HepG2 (cell line): ENCODE data around the gene KPNA3. TPM values are rescaled to one million over a fixed set of nuclear protein-coding genes. Genes with fewer than 3 reads are reported as not detected.
A peak's percentile ranks its signal among the peaks of the same experiment; 100 is the strongest.

Source experiments
- ARNTL ChIP-seq: sonication (generic); formaldehyde crosslinking; IDR thresholded peaks from 2 replicates; pipeline ENCODE4 v1.4.0; 2020; ENCODE audit warnings: mild to moderate bottlenecking, missing genetic modification reagents
- ERF ChIP-seq: IDR thresholded peaks from 2 replicates; pipeline ENCODE4 v1.6.1; 2018; ENCODE audit warnings: missing biosample characterization, missing genetic modification reagents
- HHEX ChIP-seq: IDR thresholded peaks from 2 replicates; pipeline ENCODE4 v1.6.1; 2016; ENCODE audit warnings: control low read depth
- HINFP ChIP-seq: sonication (generic); formaldehyde crosslinking; IDR thresholded peaks from 2 replicates; pipeline ENCODE4 v1.4.0; 2020; ENCODE audit warnings: low read depth, mild to moderate bottlenecking, missing genetic modification reagents
- HNF1B ChIP-seq: sonication (generic); formaldehyde crosslinking; IDR thresholded peaks from 2 replicates; pipeline ENCODE4 v1.5.1; 2020; ENCODE audit warnings: mild to moderate bottlenecking, moderate library complexity, missing genetic modification reagents
- KDM1A ChIP-seq: IDR thresholded peaks from 2 replicates; pipeline ENCODE4 v1.6.1; 2016; ENCODE audit warnings: missing compliant biosample characterization
- MBNL3 ChIP-seq: fragments of 250-450 bp; sonication (Bioruptor Pico); conservative IDR thresholded peaks from 2 replicates; pipeline ENCODE4 v1.8.0; 2022; ENCODE audit warnings: mild to moderate bottlenecking, inconsistent platforms
- NFRKB ChIP-seq: fragments of 450-650 bp; IDR thresholded peaks from 2 replicates; pipeline ENCODE4 v1.6.1; 2017
- NPAS2 ChIP-seq: sonication (generic); formaldehyde crosslinking; IDR thresholded peaks from 2 replicates; pipeline ENCODE4 v1.8.0; 2022; ENCODE audit warnings: mild to moderate bottlenecking, missing genetic modification reagents, borderline replicate concordance
- NR3C1 ChIP-seq: sonication (generic); formaldehyde crosslinking; IDR thresholded peaks from 2 replicates; pipeline ENCODE4 v1.4.0; 2020; ENCODE audit warnings: missing genetic modification reagents
- POGZ ChIP-seq: sonication (generic); formaldehyde crosslinking; IDR thresholded peaks from 2 replicates; pipeline ENCODE4 v1.4.0; 2020; ENCODE audit warnings: mild to moderate bottlenecking, missing genetic modification reagents
- SMARCE1 ChIP-seq: fragments of 450-650 bp; IDR thresholded peaks from 2 replicates; pipeline ENCODE4 v1.6.1; 2017; ENCODE audit warnings: borderline replicate concordance
- SRF ChIP-seq: IDR thresholded peaks from 2 replicates; pipeline ENCODE4 v1.6.1; 2011; ENCODE audit warnings: mild to moderate bottlenecking, low read depth, low read length, moderate library complexity
- THAP11 ChIP-seq: IDR thresholded peaks from 2 replicates; pipeline ENCODE4 v1.6.1; 2016; ENCODE audit warnings: missing biosample characterization, missing genetic modification reagents
- ZBTB10 ChIP-seq: sonication (generic); formaldehyde crosslinking; IDR thresholded peaks from 2 replicates; pipeline ENCODE4 v1.4.0; 2020; ENCODE audit warnings: missing genetic modification reagents, borderline replicate concordance
- ZBTB38 ChIP-seq: sonication (generic); formaldehyde crosslinking; IDR thresholded peaks from 2 replicates; pipeline ENCODE4 v1.5.1; 2020; ENCODE audit warnings: mild to moderate bottlenecking, missing genetic modification reagents
- ZNF10 ChIP-seq: sonication (generic); formaldehyde crosslinking; IDR thresholded peaks from 2 replicates; pipeline ENCODE4 v1.4.0; 2020; ENCODE audit warnings: mild to moderate bottlenecking, low read depth, missing genetic modification reagents, borderline replicate concordance
- ZNF224 ChIP-seq: sonication (generic); formaldehyde crosslinking; IDR thresholded peaks from 2 replicates; pipeline ENCODE4 v1.5.0; 2020; ENCODE audit warnings: mild to moderate bottlenecking, missing genetic modification reagents
- ZNF253 ChIP-seq: sonication (generic); formaldehyde crosslinking; IDR thresholded peaks from 2 replicates; pipeline ENCODE4 v1.8.0; 2022; ENCODE audit warnings: mild to moderate bottlenecking, missing genetic modification reagents, borderline replicate concordance
- ZNF264 ChIP-seq: sonication (generic); formaldehyde crosslinking; IDR thresholded peaks from 2 replicates; pipeline ENCODE4 v1.4.0; 2020; ENCODE audit warnings: missing genetic modification reagents
- ZNF335 ChIP-seq: sonication (generic); formaldehyde crosslinking; IDR thresholded peaks from 2 replicates; pipeline ENCODE4 v1.4.0; 2020; ENCODE audit warnings: missing genetic modification reagents
- ZNF354B ChIP-seq: sonication (generic); formaldehyde crosslinking; IDR thresholded peaks from 2 replicates; pipeline ENCODE4 v1.8.0; 2022; ENCODE audit warnings: mild to moderate bottlenecking, missing genetic modification reagents
- ZNF460 ChIP-seq: sonication (generic); formaldehyde crosslinking; IDR thresholded peaks from 2 replicates; pipeline ENCODE4 v1.5.1; 2020; ENCODE audit warnings: missing genetic modification reagents, mild to moderate bottlenecking, borderline replicate concordance
- ZNF629 ChIP-seq: sonication (generic); formaldehyde crosslinking; conservative IDR thresholded peaks from 2 replicates; pipeline ENCODE4 v1.5.0; 2020; ENCODE audit warnings: missing genetic modification reagents
- ZNF704 ChIP-seq: sonication (generic); formaldehyde crosslinking; IDR thresholded peaks from 2 replicates; pipeline ENCODE4 v1.8.1; 2023; ENCODE audit warnings: mild to moderate bottlenecking, inconsistent platforms, moderate library complexity, missing genetic modification reagents, borderline replicate concordance
- ZNF746 ChIP-seq: sonication (generic); formaldehyde crosslinking; IDR thresholded peaks from 2 replicates; pipeline ENCODE4 v1.8.0; 2022; ENCODE audit warnings: mild to moderate bottlenecking, missing genetic modification reagents
- polyA plus RNA-seq, 8 experiments: library from polyadenylated mRNA; depleted of rRNA in 3 of 8; stranded (reverse) in 7 of 8; unstranded in 1 of 8; fragments of >200 nt; fragmentation: Illumina TruSeq in 4 of 8; extraction: Trizol in 4 of 8; gene quantifications; 2 replicates each; pipeline versions ENCODE4 v1.2.1 to v1.2.3, GENCODE V29; 2011 to 2016; ENCODE audit warnings: low read depth in 4 of 8, missing spikeins in 1 of 8, mixed read lengths in 1 of 8; ENCODE audit not compliant: insufficient read depth in 1 of 8
- total RNA-seq, 5 experiments: library from RNA; depleted of rRNA; stranded (reverse); fragments of >200 nt; fragmentation: Illumina TruSeq; extraction: Trizol; gene quantifications; 2 replicates each; pipeline ENCODE4 v1.2.3, GENCODE V29; 2016; ENCODE audit warnings: low read depth in 1 of 5
- TF ChIP-seq, protein P1 (sequence below): sonication (generic); formaldehyde crosslinking; IDR thresholded peaks from 2 replicates; pipeline ENCODE4 v1.4.0; 2020; ENCODE audit warnings: mild to moderate bottlenecking, missing genetic modification reagents

KPNA3 gene
- total and polyA plus RNA-seq, 2 of the 13 experiments (the other 11 are each of a cell fraction or from before 2014, with no cell fraction given), result 13.0 to 28.9 TPM

DNA sequence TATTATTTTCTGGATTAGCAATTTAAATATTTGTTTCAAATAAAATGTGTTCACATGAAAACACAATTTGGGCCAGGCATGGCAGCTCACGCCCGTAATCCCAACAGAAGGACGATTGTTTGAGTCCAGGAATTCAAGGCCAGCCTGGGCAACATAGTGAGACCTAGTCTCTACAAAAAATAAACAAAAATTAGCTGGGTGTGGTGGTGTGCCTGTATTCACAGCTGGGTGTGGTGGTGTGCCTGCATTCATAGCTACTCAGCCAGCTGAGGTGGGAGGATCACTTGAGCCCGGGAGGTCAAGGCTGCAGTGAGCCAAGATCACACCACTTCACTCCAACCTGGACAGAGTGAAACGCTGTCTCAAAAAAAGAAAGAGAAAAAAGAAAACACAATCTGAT lies 46.4 kb downstream of the KPNA3 start (continued):
- TF ChIP-seq SRF (no peak), ZNF10 (CRISPR knock-in tag) (no peak), ZBTB10 (CRISPR knock-in tag) (no peak), ZBTB38 (CRISPR knock-in tag) (no peak), NFRKB (no peak), ZNF354B (CRISPR knock-in tag) (no peak), ZNF224 (CRISPR knock-in tag) (no peak), ZNF746 (CRISPR knock-in tag) (no peak), POGZ (peak; percentile 90), THAP11 (CRISPR knock-in tag) (peak; percentile 52), ZNF460 (CRISPR knock-in tag) (no peak), SMARCE1 (no peak), NPAS2 (no peak), ZNF629 (CRISPR knock-in tag) (no peak), ZNF253 (CRISPR knock-in tag) (no peak), MBNL3 (CRISPR knock-in tag) (no peak), HNF1B (CRISPR knock-in tag) (peak; percentile 47; the same call in 1 of the 2 replicates), ARNTL (CRISPR knock-in tag) (no peak), ZNF335 (CRISPR knock-in tag) (no peak), ZNF264 (CRISPR knock-in tag) (no peak), ZNF704 (CRISPR knock-in tag) (no peak), HINFP (CRISPR knock-in tag) (no peak), ERF (peak; percentile 28; the same call in 1 of the 2 replicates), NR3C1 (no peak), KDM1A (no peak), HHEX (CRISPR knock-in tag) (no peak)
- TF ChIP-seq, protein P1, sequence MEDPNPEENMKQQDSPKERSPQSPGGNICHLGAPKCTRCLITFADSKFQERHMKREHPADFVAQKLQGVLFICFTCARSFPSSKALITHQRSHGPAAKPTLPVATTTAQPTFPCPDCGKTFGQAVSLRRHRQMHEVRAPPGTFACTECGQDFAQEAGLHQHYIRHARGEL (CRISPR knock-in tag), result no peak
